ENCODE measurements around the gene STIM2. TPM values are rescaled to one million over a fixed set of nuclear protein-coding genes. Genes with fewer than 3 reads are reported as not detected.

The STIM2 gene
- total and polyA plus RNA-seq, 2 of the 4 experiments (the other 2 are of a cell fraction), result 16.1 to 27.6 TPM

DNA sequence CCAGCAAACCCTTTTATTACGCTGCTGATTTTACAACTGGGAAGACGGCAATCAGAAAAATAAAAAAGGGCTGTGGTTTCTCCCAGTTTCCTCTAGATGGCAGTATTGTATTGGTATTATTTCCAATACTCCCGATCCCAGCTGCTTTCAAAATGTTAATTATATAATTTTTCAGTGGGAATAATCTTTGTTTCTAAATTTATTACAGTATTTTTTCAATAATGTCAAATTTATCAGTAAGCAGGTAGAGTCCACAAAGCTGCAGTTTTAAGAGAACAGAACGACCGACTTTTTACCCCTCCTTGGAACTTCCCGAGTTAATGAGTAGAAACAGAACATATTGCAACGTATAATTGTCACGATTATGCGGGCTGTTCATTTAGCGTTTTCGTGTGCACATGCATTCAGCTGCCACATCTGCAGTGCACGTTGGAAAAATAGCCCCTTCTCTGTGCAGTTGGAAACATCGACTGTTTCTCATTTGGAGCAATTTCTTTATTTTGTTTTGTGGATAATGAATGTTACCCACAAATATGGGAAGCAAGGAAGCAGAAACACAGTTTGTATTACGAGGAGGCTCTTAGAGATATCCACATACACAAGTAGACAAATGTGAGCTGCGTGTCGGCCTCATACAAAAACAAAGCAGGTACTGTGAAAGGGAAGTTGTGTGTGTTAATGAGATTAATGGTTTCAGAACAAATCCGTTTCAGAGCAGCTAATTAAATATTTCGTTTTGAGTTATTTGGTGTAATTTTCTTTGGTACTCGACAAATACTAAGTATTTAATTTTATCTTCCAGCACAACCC is 188.0 kb downstream of the STIM2 start:
- H3K4ac ChIP-seq (ENCODE audit: low read depth, low read length), result no peak overlapping the region
- no peaks in the 10 kb centered on the region for H3K79me1 ChIP-seq (ENCODE audit: low read depth in 1 of 2, low read length in 2 of 2)
- DNase-seq (peak; percentile 27), ATAC-seq (ENCODE audit: low read depth) (peak; percentile 76)
- H3K27me3 ChIP-seq (ENCODE audit: control insufficient read depth, insufficient read depth, low read length), result peaks cover 28% of the 10 kb centered on the region
- no peak overlapping the region for H3K27ac ChIP-seq (ENCODE audit: insufficient read depth, low read length)
- TF ChIP-seq RAD21 (IDR thresholded peaks at IDR 0.05; ENCODE audit: low read length) (peak; percentile 71), RFX5 (IDR thresholded peaks at IDR 0.05; ENCODE audit: low read depth, low read length) (no peak), RCOR1 (IDR thresholded peaks at IDR 0.05; ENCODE audit: insufficient replicate concordance, low read length) (no peak), MAFK (IDR thresholded peaks at IDR 0.05; ENCODE audit: low read depth, low read length) (no peak), CEBPB (IDR thresholded peaks at IDR 0.05; ENCODE audit: low read depth, low read length) (no peak), POLR2A (IDR thresholded peaks at IDR 0.05; ENCODE audit: low read depth, low read length) (no peak), MAZ (IDR thresholded peaks at IDR 0.05; ENCODE audit: borderline replicate concordance, low read depth, low read length) (no peak), CHD1 (IDR thresholded peaks at IDR 0.05; ENCODE audit: low read depth, low read length) (no peak), BHLHE40 (IDR thresholded peaks at IDR 0.05; ENCODE audit: low read depth, low read length) (no peak), SMC3 (IDR thresholded peaks at IDR 0.05; ENCODE audit: low read depth, low read length) (peak; percentile 38), MXI1 (IDR thresholded peaks at IDR 0.05; ENCODE audit: borderline replicate concordance, low read depth, low read length) (no peak), NFE2L2 (IDR thresholded peaks at IDR 0.05; ENCODE audit: low read depth, low read length) (no peak), FOS (IDR thresholded peaks at IDR 0.05; ENCODE audit: low read depth, low read length) (no peak)
- TF ChIP-seq, protein P1, sequence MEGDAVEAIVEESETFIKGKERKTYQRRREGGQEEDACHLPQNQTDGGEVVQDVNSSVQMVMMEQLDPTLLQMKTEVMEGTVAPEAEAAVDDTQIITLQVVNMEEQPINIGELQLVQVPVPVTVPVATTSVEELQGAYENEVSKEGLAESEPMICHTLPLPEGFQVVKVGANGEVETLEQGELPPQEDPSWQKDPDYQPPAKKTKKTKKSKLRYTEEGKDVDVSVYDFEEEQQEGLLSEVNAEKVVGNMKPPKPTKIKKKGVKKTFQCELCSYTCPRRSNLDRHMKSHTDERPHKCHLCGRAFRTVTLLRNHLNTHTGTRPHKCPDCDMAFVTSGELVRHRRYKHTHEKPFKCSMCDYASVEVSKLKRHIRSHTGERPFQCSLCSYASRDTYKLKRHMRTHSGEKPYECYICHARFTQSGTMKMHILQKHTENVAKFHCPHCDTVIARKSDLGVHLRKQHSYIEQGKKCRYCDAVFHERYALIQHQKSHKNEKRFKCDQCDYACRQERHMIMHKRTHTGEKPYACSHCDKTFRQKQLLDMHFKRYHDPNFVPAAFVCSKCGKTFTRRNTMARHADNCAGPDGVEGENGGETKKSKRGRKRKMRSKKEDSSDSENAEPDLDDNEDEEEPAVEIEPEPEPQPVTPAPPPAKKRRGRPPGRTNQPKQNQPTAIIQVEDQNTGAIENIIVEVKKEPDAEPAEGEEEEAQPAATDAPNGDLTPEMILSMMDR (conservative IDR thresholded peaks at IDR 0.05; ENCODE audit: low read depth, low read length), result peak; percentile 76
- TF ChIP-seq, protein P2, sequence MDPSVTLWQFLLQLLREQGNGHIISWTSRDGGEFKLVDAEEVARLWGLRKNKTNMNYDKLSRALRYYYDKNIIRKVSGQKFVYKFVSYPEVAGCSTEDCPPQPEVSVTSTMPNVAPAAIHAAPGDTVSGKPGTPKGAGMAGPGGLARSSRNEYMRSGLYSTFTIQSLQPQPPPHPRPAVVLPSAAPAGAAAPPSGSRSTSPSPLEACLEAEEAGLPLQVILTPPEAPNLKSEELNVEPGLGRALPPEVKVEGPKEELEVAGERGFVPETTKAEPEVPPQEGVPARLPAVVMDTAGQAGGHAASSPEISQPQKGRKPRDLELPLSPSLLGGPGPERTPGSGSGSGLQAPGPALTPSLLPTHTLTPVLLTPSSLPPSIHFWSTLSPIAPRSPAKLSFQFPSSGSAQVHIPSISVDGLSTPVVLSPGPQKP (IDR thresholded peaks at IDR 0.05; ENCODE audit: borderline replicate concordance, low read depth, low read length), result no peak
- WGBS, 2 experiments (ENCODE audit: extremely low coverage in 2 of 2, insufficient read length in 1 of 2), result 7% methylated on average over 9 of the region's 19 CpGs; no CpG with 5 or more reads in 1 of the 2 experiments
- H3K36me3 ChIP-seq (ENCODE audit: control insufficient read depth, insufficient read depth, low read length), result no peaks in the 10 kb centered on the region
- H4K5ac ChIP-seq (ENCODE audit: low read depth, low read length), result no peak overlapping the region
- H3K4me1 ChIP-seq (ENCODE audit: control insufficient read depth, insufficient read depth, low read length), result no peaks in the 10 kb centered on the region
- H3K9ac ChIP-seq (ENCODE audit: low read depth, low read length), result no peak overlapping the region
- no peak overlapping the region for H3K56ac ChIP-seq (ENCODE audit: extremely low read depth, insufficient read depth, low read length)
- no peak overlapping the region for H2AK5ac ChIP-seq (ENCODE audit: low read depth, low read length)
- H3K14ac ChIP-seq (replicated peaks; ENCODE audit: low read depth, low read length), result no peak overlapping the region
- no peak overlapping the region for H4K91ac ChIP-seq (ENCODE audit: insufficient read depth, low read depth, low read length)
- peak overlapping the region; percentile 44 for H3K4me3 ChIP-seq (ENCODE audit: insufficient read depth, low read depth, low read length)
- dilution Hi-C loops (cut with HindIII; ENCODE audit: low sequenced_read_pairs, unreplicated experiment) (no loop called here), in situ Hi-C loops (cut with MboI; ENCODE audit: low sequenced_read_pairs) (no loop called here), intact Hi-C loops (cut with micrococcal nuclease) (loop anchor here (2.0 kb wide), 1 partner anchor 270 kb away; no protein-coding TSS in a partner anchor)
- H2BK120ac ChIP-seq (ENCODE audit: low read depth, low read length), result no peak overlapping the region
- no peak overlapping the region for H3K18ac ChIP-seq (ENCODE audit: low read depth, low read length)
- H3K23ac ChIP-seq (ENCODE audit: low read depth, low read length), result no peak overlapping the region
- no peaks in the 10 kb centered on the region for H4K20me1 ChIP-seq (ENCODE audit: insufficient read depth, low read length)
- ChIA-PET CTCF (interaction anchor here (1.1 to 1.2 kb wide), 2 partner anchors 19 to 126 kb away, joined by 3 to 5 read pairs; no protein-coding TSS in a partner anchor), POLR2A (ENCODE audit: unreplicated experiment) (no interaction called here)
- H2BK15ac ChIP-seq (ENCODE audit: low read depth, low read length), result no peak overlapping the region
- H3K9me3 ChIP-seq (ENCODE audit: control insufficient read depth, insufficient read depth, low read length), result 0 out of 2 replicates have a peak, but pooled peaks cover 1% of the 10 kb centered on the region
- peak overlapping the region; percentile 11 for H2AFZ ChIP-seq (replicated peaks; ENCODE audit: low read length, poor library complexity)
- BruUV-seq (replicated peaks), result no TSS peak
- no peaks in the 10 kb centered on the region for H3K9me1 ChIP-seq (ENCODE audit: insufficient read depth, low read length)
- H2AK9ac ChIP-seq (replicated peaks; ENCODE audit: low read depth, low read length, poor library complexity), result no peak overlapping the region
- no peak overlapping the region for H2BK5ac ChIP-seq (ENCODE audit: low read depth, low read length, poor library complexity, severe bottlenecking)
- peak overlapping the region; percentile 100 for H3K4me2 ChIP-seq (ENCODE audit: low read depth, low read length)
- H2BK20ac ChIP-seq (ENCODE audit: low read depth, low read length), result no peak overlapping the region
- H4K8ac ChIP-seq (ENCODE audit: low read depth in 2 of 2, low read length in 2 of 2), result no peak overlapping the region
